Activated CD4-positive, CD25-positive, alpha-beta regulatory T cell (primary cell): ENCODE data around the gene CDH13.
A peak's percentile ranks its signal among the peaks of the same experiment; 100 is the strongest.

ENCODE experiments used
- DNase-seq, 4 experiments: peaks; one replicate each; lab custom pipeline; 2025; lab: John Stamatoyannopoulos, UW

The CDH13 gene

DNA sequence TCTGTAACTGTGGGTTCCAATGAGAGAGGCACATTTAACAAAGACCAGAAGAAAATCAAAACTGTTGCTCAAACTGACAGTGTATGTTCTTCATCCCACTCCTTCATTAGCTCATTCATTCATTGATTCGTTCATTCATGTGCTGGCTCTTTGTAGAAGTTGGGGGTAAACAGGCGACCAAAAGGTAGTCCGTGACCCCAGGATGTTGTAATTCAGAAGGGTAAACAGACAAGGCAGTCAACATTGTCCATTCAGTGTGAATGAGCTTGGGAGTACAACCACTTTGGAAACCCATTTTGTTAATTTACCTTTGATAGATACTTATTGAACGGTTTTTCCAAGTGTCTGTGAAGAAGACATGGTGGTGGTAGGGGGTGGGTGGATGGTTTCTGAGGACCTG, 26.1 kb downstream of the CDH13 start:
- DNase-seq: no peak

- DNase-seq: peak in 1 of 4 experiments; percentile 9
These were observed 27.1 kb downstream of the CDH13 start for GRCh38 chr16:82653550-82654511.

- peak in 2 of 4 experiments; percentile 42 to 53 for DNase-seq
These were observed 28.4 kb downstream of the CDH13 start for GRCh38 chr16:82655072-82655714.

DNA sequence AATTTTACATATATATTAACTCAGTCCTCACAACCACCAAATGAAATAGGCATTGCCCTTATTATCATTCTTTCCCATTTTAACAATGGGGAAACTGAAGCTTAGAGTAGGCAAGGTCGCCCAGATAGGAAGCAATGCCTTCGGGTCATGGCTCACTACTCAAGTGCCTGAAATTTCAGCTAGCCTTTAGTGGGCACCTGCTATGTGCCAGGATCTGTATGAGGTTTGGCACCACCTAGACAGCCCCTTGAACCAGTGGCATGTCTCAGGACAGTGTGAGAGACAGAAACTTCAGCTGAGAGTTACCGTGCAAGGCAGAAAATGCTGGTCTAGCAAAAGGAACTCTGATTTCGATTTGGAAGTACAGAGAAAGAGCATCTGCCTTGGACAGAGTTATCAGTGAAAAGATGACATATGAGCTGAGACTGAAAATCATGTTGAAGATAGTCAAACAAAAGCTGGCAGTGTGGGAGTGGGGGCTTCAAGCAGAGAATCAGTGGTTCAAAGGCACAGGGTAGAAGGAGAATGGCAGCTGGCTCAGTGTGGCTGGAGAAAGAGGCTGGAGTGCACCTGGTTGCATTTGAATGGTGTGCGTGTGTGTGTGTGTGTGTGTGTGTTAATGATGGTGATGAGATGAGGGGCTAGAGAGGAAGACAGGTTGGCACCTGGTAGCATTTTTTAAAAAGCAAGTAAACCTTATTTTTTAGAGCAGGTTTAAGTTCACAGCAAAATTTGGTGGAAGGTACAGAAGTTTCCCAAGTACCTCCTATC, 29.1 kb downstream of the CDH13 start:
- DNase-seq: no peak

DNA sequence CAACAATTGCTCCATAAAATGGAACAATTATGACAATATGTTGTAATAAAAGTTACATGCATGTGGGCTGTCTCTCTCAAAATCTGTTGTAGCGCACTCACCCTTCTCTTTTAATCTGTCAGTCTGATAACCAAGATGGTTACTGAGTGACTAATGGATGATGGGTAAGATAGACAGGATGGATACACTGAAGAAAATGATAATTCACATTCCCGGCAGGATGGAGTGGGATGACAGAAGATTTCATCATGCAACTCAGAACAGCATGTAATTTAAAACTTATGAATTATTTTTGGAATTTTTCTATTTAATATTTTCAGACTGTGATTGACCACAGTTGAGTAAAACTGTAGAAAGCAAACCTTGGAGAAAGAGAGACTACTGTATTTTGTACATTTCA, 30.5 kb downstream of the CDH13 start:
- DNase-seq: no peak

DNA sequence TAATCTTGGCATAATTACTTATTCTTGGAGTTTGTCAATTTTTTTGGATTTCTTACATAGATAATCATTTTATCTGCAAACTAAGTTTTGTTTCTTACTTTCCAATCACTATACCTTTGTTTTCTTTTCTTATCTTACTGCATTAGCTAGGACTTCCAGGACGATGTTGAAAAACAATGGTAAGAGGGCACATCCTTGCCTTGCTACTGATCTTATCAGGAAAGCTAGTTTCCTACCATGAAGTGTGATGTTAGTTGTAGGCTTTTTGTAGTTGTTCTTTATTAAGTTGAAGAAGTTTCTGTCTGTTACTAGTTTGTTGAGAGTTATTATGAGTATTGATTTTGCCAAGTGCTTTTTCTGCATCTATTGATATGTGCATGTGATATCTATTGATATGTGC, 31.0 kb downstream of the CDH13 start:
- no peak for DNase-seq

DNA sequence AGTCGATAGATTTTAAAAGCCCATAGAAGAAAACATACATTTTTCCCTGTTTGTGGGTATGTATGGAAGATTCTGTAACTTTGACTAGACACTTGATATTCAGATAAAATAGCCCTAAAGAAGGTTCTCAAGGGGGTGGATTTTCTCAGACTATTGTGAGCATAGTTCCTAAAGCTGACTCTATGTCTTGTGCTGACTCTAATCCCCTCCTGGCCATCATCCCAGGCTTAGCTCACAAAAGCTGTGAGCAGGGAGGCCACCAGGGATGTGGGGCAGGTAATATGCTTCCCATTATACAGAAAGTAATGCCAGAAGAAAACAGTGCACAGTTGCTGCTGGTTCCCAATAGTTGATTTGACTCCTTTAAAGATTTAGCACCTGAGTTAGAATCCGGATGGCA, 32.0 kb downstream of the CDH13 start:
- DNase-seq: no peak

DNA sequence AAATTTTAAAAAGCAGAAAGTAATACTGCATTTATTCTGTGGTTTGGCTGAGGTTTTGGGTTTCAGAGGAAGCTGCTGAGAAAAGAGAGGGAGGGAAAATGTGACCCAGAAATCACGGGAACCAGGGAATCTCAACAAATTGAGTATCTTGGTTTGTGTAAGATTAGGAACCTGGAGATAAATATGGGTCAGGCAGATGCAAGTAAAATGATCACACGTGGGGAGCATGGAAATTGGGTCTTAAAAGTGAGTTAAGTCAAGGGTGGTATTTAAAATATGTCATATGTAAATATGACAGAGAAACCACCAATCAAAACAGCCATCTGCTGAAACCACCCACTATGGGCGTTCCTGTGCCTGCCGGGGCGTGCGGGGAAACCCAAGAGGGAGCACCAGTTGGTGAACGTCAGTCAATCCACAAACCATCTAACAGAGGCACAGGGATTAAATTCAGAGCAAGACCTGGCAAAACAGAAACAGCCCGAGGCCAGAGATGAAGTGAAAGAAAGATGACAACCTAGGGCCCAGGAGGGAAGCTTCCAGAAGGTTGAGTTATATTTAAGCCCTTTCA, 33.4 kb downstream of the CDH13 start:
- no peak for DNase-seq

GRCh38 chr16:82660966-82661365, 34.2 kb downstream of the CDH13 start:
- no peak for DNase-seq

GRCh38 chr16:82664181-82664580, 37.4 kb downstream of the CDH13 start:
- no peak for DNase-seq

GRCh38 chr16:82665025-82665424, 38.3 kb downstream of the CDH13 start:
- no peak for DNase-seq

DNA sequence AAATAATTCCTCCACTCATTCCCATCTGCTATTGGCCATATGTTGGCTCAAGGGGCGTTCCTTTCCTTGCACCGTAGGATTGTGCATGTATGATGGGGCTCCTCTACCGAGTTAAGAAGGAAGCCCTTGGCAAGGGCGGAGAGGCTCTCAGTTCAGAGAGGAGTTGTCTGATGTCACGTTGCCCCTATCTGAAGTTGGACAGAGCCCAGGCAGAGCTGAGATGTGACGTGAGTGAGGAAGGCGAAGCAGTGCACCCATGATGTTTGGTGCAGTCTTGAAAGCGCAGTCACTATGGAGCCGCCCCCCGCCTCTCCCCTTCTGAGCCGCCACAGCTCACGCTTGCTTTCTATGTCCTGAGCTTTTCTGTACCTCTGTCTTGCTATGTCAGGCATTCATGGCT, 40.7 kb downstream of the CDH13 start:
- no peak for DNase-seq

DNA sequence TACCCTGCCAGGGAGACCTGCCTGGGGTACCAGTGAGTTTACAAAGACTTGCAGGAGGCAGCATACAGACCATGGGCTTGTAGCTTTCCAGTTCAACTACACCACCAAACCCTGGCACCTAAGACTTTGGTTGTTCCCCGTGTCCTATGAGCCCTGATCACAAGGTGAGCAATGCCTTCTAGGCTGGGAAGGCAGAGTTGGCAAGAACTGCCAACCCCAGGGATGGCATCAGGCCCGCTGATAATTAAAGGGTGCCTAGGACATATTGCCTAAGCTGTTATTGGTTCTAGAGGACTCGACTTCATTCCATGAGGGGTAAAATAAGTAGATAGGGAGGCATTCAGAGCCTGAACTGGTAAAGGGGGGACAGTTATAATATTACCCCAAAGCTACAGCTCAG, 41.3 kb downstream of the CDH13 start:
- no peak for DNase-seq

- no peak for DNase-seq
These were observed 45.0 kb downstream of the CDH13 start for GRCh38 chr16:82671741-82672140.

DNA sequence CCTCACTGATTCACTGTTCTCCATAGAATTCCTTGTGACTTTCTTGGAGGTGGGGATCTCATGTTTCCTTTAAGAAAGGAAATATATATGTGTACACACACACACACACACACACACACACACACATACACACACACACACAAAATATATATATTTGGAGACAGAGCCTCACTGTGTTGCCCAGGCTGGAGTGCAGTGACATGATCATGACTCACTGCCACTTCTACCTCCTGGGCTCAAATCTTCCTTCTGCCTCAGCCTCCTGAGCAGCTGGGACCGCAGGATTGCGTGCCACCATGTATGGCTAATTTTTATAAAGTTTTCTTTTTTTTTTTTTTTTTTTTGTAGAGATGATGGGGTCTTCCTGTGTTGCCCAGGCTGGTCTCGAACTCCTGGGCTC, 45.9 kb downstream of the CDH13 start:
- DNase-seq: no peak

- DNase-seq: no peak
These were observed 48.5 kb downstream of the CDH13 start for GRCh38 chr16:82675300-82675699.

- no peak for DNase-seq
These were observed 54.8 kb downstream of the CDH13 start for GRCh38 chr16:82681592-82681991.

GRCh38 chr16:82682767-82683166, 56.0 kb downstream of the CDH13 start:
- DNase-seq: no peak

GRCh38 chr16:82684256-82684655, 57.5 kb downstream of the CDH13 start:
- DNase-seq: no peak

GRCh38 chr16:82685526-82685925, 58.8 kb downstream of the CDH13 start:
- no peak for DNase-seq

- no peak for DNase-seq
These were observed 67.6 kb downstream of the CDH13 start for GRCh38 chr16:82694239-82694874.

GRCh38 chr16:82695806-82696205, 69.0 kb downstream of the CDH13 start:
- no peak for DNase-seq
